GM19238 (cell line): ENCODE data around the gene CISD3.

Experiments used
- DNase-seq: peaks from one replicate; pipeline ENCODE4 v3.0.0; 2011; ENCODE audit warnings: low spot score; ENCODE audit not compliant: insufficient read length

The CISD3 gene

GRCh38 chr17:38742411-38743308 lies 12.5 kb downstream of the CISD3 start:
- no peak for DNase-seq

- DNase-seq = no peak
Measured at GRCh38 chr17:38743556-38744171, 13.5 kb downstream of the CISD3 start.

GRCh38 chr17:38745545-38745944 lies 15.4 kb downstream of the CISD3 start:
- DNase-seq = no peak

- no peak for DNase-seq
Measured at GRCh38 chr17:38746004-38746848, 16.1 kb downstream of the CISD3 start.

- DNase-seq = no peak
Measured at GRCh38 chr17:38746849-38747462, 16.8 kb downstream of the CISD3 start.

GRCh38 chr17:38747463-38748148 lies 17.5 kb downstream of the CISD3 start:
- no peak for DNase-seq

- no peak for DNase-seq
Measured at GRCh38 chr17:38748149-38748891, 18.2 kb downstream of the CISD3 start, which contains the start of gene PCGF2. TSS of gene PCGF2 (minus strand) at chr17:38748336. CDS start at chr17:38740402, 7,934 bp downstream.

- DNase-seq = no peak
Measured at GRCh38 chr17:38748892-38749222, 18.7 kb downstream of the CISD3 start.

- no peak for DNase-seq
Measured at GRCh38 chr17:38749223-38750043, 19.3 kb downstream of the CISD3 start.

GRCh38 chr17:38750044-38750311 lies 19.8 kb downstream of the CISD3 start:
- DNase-seq = no peak

GRCh38 chr17:38750312-38751121 lies 20.4 kb downstream of the CISD3 start:
- DNase-seq = no peak

GRCh38 chr17:38751144-38751807 lies 21.1 kb downstream of the CISD3 start:
- no peak for DNase-seq

- no peak for DNase-seq
Measured at GRCh38 chr17:38751808-38752307, 21.7 kb downstream of the CISD3 start.

- peak; percentile 92 for DNase-seq
Measured at GRCh38 chr17:38752308-38753070, 22.3 kb downstream of the CISD3 start, which contains the start of gene PSMB3. TSS of gene PSMB3 (plus strand) at chr17:38752741. CDS start at chr17:38752827, 86 bp downstream.

- DNase-seq = no peak
Measured at GRCh38 chr17:38753071-38753506, 22.9 kb downstream of the CISD3 start.

GRCh38 chr17:38761612-38762011 lies 31.5 kb downstream of the CISD3 start:
- no peak for DNase-seq

GRCh38 chr17:38762231-38762630 lies 32.1 kb downstream of the CISD3 start:
- no peak for DNase-seq
